RWPE2 (cell line): Measurements from ENCODE around the gene COPZ1.

Experiments
- ATAC-seq: fragments of 200-7000 bp; cut with Tn5 transposase; 3 replicates; pipeline ENCODE4 v1.9.1; 2021; ENCODE audit warnings: low read depth
- DNase-seq: peaks from one replicate; pipeline ENCODE4 v3.0.0-alpha.2; 2020; ENCODE audit warnings: low spot score
- H3K27ac ChIP-seq: fragments of 450-650 bp; 2 replicates; pipeline ENCODE4 v1.5.1; 2017; ENCODE audit warnings: mild to moderate bottlenecking; ENCODE audit not compliant: poor library complexity, severe bottlenecking
- H3K27me3 ChIP-seq: fragments of 250-450 bp; sonication (Bioruptor Pico); 2 replicates; pipeline ENCODE4 v1.5.1; 2021; ENCODE audit warnings: mild to moderate bottlenecking, moderate library complexity; ENCODE audit not compliant: insufficient read depth, poor library complexity, severe bottlenecking
- H3K36me3 ChIP-seq: fragments of 250-450 bp; sonication (Bioruptor Pico); 2 replicates; pipeline ENCODE4 v1.5.1; 2020; ENCODE audit warnings: low read depth, mild to moderate bottlenecking, moderate library complexity
- H3K4me1 ChIP-seq: fragments of 250-450 bp; sonication (Bioruptor Pico); 2 replicates; pipeline ENCODE4 v1.5.1; 2021; ENCODE audit warnings: mild to moderate bottlenecking, moderate library complexity; ENCODE audit not compliant: insufficient read depth, poor library complexity, severe bottlenecking
- H3K4me3 ChIP-seq: fragments of 250-450 bp; sonication (Bioruptor Pico); 2 replicates; pipeline ENCODE4 v1.5.1; 2021; ENCODE audit warnings: mild to moderate bottlenecking, moderate library complexity; ENCODE audit not compliant: severe bottlenecking
- H3K9me3 ChIP-seq: fragments of 250-450 bp; sonication (Bioruptor Pico); 2 replicates; pipeline ENCODE4 v1.5.1; 2021; ENCODE audit warnings: mild to moderate bottlenecking, moderate library complexity; ENCODE audit not compliant: severe bottlenecking
- TF ChIP-seq, protein P1 (sequence below): fragments of 450-650 bp; IDR thresholded peaks from one replicate; pipeline ENCODE4 v1.5.1; 2017; ENCODE audit warnings: mild to moderate bottlenecking, moderate library complexity; ENCODE audit not compliant: poor library complexity, severe bottlenecking

The COPZ1 gene

DNA sequence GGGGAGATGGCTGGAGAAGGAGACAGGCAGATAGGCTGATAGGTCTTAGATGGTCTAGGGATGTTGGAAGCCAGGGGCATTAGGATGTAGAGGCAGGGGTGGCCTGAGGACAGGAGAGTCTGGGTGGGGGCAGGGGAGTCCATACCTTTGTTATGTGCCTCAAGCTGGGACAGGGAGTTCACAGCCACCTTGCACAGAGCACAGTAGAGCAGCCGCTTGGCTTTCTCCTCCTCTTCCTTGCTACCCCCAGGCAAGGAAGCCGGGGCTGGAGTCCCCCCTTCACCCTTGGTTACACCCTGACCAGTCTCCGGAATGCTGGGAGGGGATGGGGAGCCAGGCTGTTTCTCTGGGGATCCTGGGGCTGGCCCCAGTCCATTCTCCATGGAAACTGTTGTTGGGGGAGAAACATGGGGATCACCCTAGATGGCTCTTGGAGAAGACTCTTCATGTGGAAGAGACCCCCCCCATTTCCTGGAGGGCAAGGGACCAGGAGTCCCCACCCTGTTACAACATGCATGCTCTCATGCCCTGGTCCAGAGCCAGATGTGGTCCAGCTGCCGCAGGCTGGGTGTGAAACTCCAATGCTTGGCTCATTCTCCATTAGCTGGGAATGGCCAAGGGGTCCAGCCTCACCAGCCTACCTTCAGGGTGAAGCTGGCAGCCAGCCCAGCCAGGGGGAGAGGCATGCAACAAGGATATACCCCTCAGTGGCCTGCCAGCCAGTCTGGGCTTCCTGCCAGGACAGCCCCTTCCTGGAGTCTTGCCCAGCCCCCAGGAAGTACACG, 46.6 kb downstream of the COPZ1 start:
- Histone ChIP-seq H3K9me3 (no peaks in the 10 kb centered on the region), H3K4me3 (no peak overlapping the region), H3K36me3 (peaks cover 43% of the 10 kb centered on the region), H3K27ac (peak overlapping the region; percentile 54), H3K27me3 (no peaks in the 10 kb centered on the region), H3K4me1 (peaks cover 35% of the 10 kb centered on the region)
- TF ChIP-seq, protein P1, sequence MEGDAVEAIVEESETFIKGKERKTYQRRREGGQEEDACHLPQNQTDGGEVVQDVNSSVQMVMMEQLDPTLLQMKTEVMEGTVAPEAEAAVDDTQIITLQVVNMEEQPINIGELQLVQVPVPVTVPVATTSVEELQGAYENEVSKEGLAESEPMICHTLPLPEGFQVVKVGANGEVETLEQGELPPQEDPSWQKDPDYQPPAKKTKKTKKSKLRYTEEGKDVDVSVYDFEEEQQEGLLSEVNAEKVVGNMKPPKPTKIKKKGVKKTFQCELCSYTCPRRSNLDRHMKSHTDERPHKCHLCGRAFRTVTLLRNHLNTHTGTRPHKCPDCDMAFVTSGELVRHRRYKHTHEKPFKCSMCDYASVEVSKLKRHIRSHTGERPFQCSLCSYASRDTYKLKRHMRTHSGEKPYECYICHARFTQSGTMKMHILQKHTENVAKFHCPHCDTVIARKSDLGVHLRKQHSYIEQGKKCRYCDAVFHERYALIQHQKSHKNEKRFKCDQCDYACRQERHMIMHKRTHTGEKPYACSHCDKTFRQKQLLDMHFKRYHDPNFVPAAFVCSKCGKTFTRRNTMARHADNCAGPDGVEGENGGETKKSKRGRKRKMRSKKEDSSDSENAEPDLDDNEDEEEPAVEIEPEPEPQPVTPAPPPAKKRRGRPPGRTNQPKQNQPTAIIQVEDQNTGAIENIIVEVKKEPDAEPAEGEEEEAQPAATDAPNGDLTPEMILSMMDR, result no peak
- ATAC-seq, result peak; percentile 3; the same call in 2 of the 3 replicates
- no peak for DNase-seq

DNA sequence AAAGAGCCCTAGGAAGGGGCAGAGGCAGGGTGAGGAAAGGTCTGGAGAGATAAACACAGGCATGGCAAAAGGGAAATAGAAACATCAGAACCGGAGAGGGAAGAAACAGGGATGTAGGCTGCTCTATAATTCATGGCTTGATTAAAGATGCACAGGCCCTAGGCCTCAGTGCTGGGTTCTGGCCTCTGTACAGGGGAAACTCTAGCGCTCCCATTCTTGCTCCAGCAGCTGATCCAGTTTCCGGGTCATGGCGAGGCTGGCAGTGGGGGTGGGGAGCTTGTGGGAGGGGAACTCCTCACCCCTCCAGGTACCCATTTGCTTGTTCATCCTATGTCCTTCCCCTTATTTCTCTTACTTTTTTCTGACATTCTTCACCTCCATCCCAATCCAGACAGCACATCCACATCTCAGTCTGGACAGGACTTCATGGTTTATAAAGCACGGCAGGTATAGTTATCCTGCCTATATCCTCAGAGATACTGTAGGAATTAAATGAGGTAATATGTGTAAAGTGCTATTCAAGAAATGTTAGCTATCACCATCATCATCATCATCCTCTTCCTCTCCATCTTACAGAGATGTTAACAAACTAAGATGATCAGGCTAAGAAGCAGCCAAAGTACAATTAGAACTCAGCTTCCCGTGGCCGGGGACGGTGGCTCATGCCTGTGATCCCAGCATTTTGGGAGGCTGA, 47.3 kb downstream of the COPZ1 start:
- Histone ChIP-seq H3K4me1 (peaks cover 35% of the 10 kb centered on the region), H3K9me3 (no peaks in the 10 kb centered on the region), H3K27ac (peak overlapping the region; percentile 54), H3K36me3 (peaks cover 50% of the 10 kb centered on the region), H3K27me3 (no peaks in the 10 kb centered on the region), H3K4me3 (no peak overlapping the region)
- DNase-seq (no peak), ATAC-seq (peak; percentile 2; the same call in 1 of the 3 replicates)
- TF ChIP-seq, protein P1, result no peak

DNA sequence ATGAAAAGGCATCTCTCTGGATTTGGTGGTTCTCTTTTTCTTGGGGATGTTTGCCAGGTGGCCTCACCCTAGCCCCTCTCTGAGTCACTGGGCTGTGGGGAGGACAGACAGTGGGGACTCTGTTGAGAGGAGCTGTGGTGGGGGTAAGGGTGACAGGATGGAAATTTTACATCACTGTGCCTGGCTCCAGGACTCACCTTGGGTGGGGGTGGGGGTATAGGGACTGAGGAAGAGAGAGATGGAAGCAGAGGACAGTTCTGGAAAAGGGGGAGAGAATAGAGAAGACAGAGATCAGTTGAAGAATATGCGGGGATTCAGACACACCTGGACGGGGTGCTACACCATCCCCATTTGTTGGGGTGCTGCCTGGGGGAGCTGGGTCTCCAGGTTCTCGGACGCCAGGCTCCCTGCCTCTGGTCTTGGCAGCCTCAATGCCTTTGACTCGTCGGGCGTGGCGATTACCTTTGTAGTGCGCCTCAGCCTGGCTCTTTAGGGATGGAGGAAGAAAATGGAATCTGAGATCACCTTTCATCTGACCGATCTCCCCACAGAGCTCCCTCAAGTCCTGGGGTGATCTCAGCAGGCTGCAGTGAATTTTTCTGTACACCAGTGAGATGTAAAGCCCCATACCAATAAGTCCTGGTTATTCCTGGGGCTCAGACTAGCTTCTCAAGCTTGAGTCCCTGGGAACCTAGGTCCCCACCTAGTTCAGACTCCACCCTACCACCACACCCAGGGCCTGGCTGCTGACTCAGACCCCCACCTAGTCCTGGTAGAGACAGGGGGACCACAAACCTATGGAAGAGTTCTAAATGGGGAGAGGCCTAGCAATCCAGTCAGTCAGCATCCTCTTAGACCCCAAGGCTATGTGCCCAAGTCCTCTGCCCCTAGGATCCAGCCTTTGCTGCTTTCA, 49.0 kb downstream of the COPZ1 start:
- DNase-seq, result no peak
- Histone ChIP-seq H3K9me3 (no peaks in the 10 kb centered on the region), H3K4me3 (no peak overlapping the region), H3K4me1 (peaks cover 33% of the 10 kb centered on the region), H3K36me3 (peaks cover 65% of the 10 kb centered on the region), H3K27ac (peak overlapping the region; percentile 54), H3K27me3 (no peaks in the 10 kb centered on the region)
- TF ChIP-seq, protein P1, result no peak
- ATAC-seq, result no peak

DNA sequence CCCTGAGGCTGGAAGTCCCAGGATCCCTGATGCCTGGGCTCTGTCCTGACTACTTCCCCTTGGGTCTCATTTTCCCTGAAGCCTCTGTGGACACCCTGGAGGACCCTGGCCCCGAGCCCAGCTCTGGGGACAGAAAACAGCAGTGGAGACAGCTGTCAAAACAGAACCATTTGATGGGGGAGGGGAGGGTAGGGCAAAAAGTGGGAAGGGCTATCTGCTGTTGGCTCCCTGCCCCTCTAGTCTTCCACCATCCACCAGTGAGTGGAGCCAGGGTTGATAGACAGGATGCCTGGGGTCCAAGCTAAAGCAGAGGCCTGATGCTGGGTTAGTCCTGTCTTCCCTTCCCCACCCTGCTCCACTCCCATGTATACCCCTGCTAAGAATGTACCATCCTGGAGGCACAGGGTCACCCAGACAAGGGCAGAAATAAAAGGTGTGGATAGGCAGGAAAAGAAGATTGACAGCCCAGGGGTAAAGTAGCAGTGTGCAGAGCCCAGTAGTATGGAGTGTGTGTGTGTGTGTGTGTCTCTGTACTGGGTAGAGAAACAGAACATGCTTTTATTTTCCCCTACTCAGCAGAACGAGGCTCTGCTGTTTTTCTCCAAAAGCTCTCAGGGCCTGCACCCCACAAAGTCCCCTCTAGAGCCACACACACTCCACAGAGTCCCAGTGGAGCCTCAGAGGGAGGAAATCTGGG, 49.8 kb downstream of the COPZ1 start:
- Histone ChIP-seq H3K4me3 (no peak overlapping the region), H3K27me3 (no peaks in the 10 kb centered on the region), H3K4me1 (peaks cover 35% of the 10 kb centered on the region), H3K9me3 (no peaks in the 10 kb centered on the region), H3K36me3 (peaks cover 64% of the 10 kb centered on the region), H3K27ac (peak overlapping the region; percentile 54)
- DNase-seq (no peak), ATAC-seq (no peak)
- TF ChIP-seq, protein P1, result no peak
